A549 (cell line): ENCODE results near the gene ATAD2B.

Experiments
- EHMT2 ChIP-seq: fragments of 200-600 bp; sonication (generic); IDR thresholded peaks from 2 replicates; pipeline ENCODE4 v1.6.1; 2016; ENCODE audit warnings: antibody characterized with exemption, low read depth, mild to moderate bottlenecking, moderate library complexity
- EP300 ChIP-seq, 2 experiments: fragments of >200 bp; sonication (Bioruptor Twin); formaldehyde crosslinking; IDR thresholded peaks; 2 replicates in 1 of 2; 3 replicates in 1 of 2; pipeline ENCODE4 v1.6.1; 2016 to 2017
- FOSL2 ChIP-seq, 2 experiments: fragments of 450-650 bp in 1 of 2; fragments of >200 bp in 1 of 2; sonication (Bioruptor Twin) in 1 of 2; formaldehyde crosslinking; IDR thresholded peaks; 2 replicates each; pipeline versions ENCODE4 v1.5.0 to v1.6.1; 2016 to 2020; ENCODE audit warnings: mild to moderate bottlenecking in 1 of 2, moderate library complexity in 1 of 2
- FOXS1 ChIP-seq: fragments of 250-450 bp; sonication (Bioruptor Pico); IDR thresholded peaks from 2 replicates; pipeline ENCODE4 v1.5.0; 2020; ENCODE audit warnings: mild to moderate bottlenecking, moderate library complexity
- POLR2A ChIP-seq: IDR thresholded peaks from 2 replicates; pipeline ENCODE4 v1.6.1; 2012; ENCODE audit warnings: mild to moderate bottlenecking, low read length
- RCOR1 ChIP-seq: fragments of 150-350 bp; IDR thresholded peaks from 2 replicates; pipeline ENCODE4 v1.6.1; 2014; ENCODE audit warnings: antibody characterized with exemption, low read length, low read depth
- ZFP36 ChIP-seq: fragments of 450-650 bp; IDR thresholded peaks from 2 replicates; pipeline ENCODE4 v1.6.1; 2014; ENCODE audit warnings: borderline replicate concordance; ENCODE audit not compliant: partially characterized antibody
- TF ChIP-seq, protein P1 (sequence below): fragments of >200 bp; sonication (Bioruptor Twin); formaldehyde crosslinking; IDR thresholded peaks from 3 replicates; pipeline ENCODE4 v1.5.1; 2016
- TF ChIP-seq, protein P2 (sequence below): fragments of 450-650 bp; IDR thresholded peaks from 2 replicates; pipeline ENCODE4 v1.6.1; 2014; ENCODE audit warnings: antibody characterized with exemption

DNA sequence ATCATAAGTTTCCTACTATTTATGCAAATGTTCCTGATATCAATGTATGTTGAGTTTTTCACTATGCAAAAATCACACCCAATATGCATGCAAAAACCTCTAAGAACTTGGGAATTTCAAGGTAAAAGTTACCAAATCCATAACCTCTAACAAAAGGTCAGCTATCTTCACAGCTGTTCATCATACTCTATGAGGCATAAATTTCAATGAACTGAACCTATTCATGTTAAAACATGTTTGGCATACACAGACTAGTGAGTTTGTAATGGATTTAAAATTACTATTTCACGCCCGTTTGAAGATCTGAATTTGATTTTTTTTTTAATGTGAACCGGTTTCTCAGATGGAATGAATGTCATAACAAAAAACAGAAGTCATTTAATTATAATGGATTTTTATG, 100.2 kb downstream of the ATAD2B start:
- TF ChIP-seq, protein P1, sequence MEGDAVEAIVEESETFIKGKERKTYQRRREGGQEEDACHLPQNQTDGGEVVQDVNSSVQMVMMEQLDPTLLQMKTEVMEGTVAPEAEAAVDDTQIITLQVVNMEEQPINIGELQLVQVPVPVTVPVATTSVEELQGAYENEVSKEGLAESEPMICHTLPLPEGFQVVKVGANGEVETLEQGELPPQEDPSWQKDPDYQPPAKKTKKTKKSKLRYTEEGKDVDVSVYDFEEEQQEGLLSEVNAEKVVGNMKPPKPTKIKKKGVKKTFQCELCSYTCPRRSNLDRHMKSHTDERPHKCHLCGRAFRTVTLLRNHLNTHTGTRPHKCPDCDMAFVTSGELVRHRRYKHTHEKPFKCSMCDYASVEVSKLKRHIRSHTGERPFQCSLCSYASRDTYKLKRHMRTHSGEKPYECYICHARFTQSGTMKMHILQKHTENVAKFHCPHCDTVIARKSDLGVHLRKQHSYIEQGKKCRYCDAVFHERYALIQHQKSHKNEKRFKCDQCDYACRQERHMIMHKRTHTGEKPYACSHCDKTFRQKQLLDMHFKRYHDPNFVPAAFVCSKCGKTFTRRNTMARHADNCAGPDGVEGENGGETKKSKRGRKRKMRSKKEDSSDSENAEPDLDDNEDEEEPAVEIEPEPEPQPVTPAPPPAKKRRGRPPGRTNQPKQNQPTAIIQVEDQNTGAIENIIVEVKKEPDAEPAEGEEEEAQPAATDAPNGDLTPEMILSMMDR, result no peak
- TF ChIP-seq FOSL2 (IDR thresholded peaks at IDR 0.05), result no peak
- no peak for TF ChIP-seq FOSL2 (CRISPR knock-in tag; IDR thresholded peaks at IDR 0.05)
- TF ChIP-seq, protein P2, sequence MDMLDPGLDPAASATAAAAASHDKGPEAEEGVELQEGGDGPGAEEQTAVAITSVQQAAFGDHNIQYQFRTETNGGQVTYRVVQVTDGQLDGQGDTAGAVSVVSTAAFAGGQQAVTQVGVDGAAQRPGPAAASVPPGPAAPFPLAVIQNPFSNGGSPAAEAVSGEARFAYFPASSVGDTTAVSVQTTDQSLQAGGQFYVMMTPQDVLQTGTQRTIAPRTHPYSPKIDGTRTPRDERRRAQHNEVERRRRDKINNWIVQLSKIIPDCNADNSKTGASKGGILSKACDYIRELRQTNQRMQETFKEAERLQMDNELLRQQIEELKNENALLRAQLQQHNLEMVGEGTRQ, result no peak
- TF ChIP-seq POLR2A, result no peak
- TF ChIP-seq EHMT2, result no peak
- TF ChIP-seq ZFP36, result no peak
- TF ChIP-seq FOXS1 (CRISPR knock-in tag), result no peak
- TF ChIP-seq RCOR1, result no peak
- TF ChIP-seq EP300 (IDR thresholded peaks at IDR 0.05), result no peak
